ENCODE results near the gene SLC22A25. TPM values are rescaled to one million over a fixed set of nuclear protein-coding genes. Genes with fewer than 3 reads are reported as not detected.

SLC22A25 gene
- total RNA-seq, 1 experiment from 2014 or later: not detected

DNA sequence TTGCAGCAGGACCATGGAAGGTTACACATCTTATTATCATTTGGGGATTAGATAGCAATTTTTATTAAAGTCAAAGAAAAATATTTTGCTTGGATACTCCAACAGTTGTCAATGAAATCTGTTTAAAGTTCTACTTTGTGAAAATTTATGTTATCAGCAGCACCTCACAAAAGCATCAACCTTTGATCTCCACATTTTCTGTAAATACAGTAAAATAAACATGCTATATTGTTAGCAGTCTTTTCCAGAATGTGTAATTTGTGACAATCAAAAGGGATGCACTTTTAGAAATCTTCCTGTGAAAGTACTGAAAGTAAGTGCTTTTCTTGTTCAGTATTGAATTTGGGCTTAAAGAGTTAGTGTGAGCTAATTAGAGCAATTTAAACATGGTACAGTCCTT, 4.1 kb downstream of the SLC22A25 start:
- Histone ChIP-seq H3T11ph (ENCODE audit: low read length) (no peak overlapping the region), H3K23ac (ENCODE audit: insufficient read length, low read depth, low read length) (no peak overlapping the region), H3K56ac (ENCODE audit: insufficient read length, low read depth, low read length) (no peak overlapping the region), H3K9ac (ENCODE audit: extremely low read depth, insufficient read length, low read length) (no peak overlapping the region), H3K27me3 (ENCODE audit: insufficient read depth, low read length) (no peaks in the 10 kb centered on the region), H4K20me1 (ENCODE audit: control insufficient read depth, insufficient read depth, insufficient read length) (no peaks in the 10 kb centered on the region), H3K4ac (ENCODE audit: low read depth, low read length) (no peak overlapping the region), H2BK15ac (ENCODE audit: low read depth, low read length) (no peak overlapping the region), H2BK5ac (ENCODE audit: insufficient read length, low read length) (no peak overlapping the region), H3K4me1 (ENCODE audit: insufficient read depth, low read length) (no peaks in the 10 kb centered on the region), H3K14ac (ENCODE audit: insufficient read depth, low read length) (no peak overlapping the region), H3K23me2 (ENCODE audit: insufficient read length, low read depth, low read length, poor library complexity, severe bottlenecking) (no peaks in the 10 kb centered on the region), H2BK12ac (ENCODE audit: insufficient read length, low read depth, low read length) (no peak overlapping the region), H2BK120ac (ENCODE audit: low read depth, low read length, poor library complexity, severe bottlenecking) (no peak overlapping the region), H2AK5ac (ENCODE audit: insufficient read length, low read length) (no peak overlapping the region), H3K79me1 (ENCODE audit: insufficient read depth, low read depth, low read length, poor library complexity, severe bottlenecking) (no peaks in the 10 kb centered on the region), H3K79me2 (ENCODE audit: insufficient read depth, low read length) (no peaks in the 10 kb centered on the region), H4K91ac (ENCODE audit: insufficient read length, low read depth, low read length) (no peak overlapping the region), H2AFZ (ENCODE audit: low read length) (no peak overlapping the region), H3K4me2 (ENCODE audit: insufficient read depth, insufficient read length, low read length) (no peak overlapping the region), H4K8ac (replicated peaks; ENCODE audit: insufficient read length, low read depth, low read length) (no peak overlapping the region), H4K5ac (ENCODE audit: insufficient read length, low read depth, low read length) (no peak overlapping the region), H3K9me3 (ENCODE audit: control insufficient read depth, low read depth, low read length) (peaks cover 16% of the 10 kb centered on the region), H3K27ac (ENCODE audit: insufficient read length, low read depth, low read length) (no peak overlapping the region), H2BK20ac (ENCODE audit: low read depth, low read length, poor library complexity, severe bottlenecking) (no peak overlapping the region), H3K18ac (ENCODE audit: insufficient read length, low read depth, low read length) (no peak overlapping the region)
- Mint-ChIP-seq H3K9me3 (peaks cover 32 to 39% of the 10 kb centered on the region in 2 experiments), H3K36me3 (ENCODE audit: insufficient read depth in 1 of 3, low read depth in 3 of 3) (peaks cover 2 to 24% (median 6%) of the 10 kb centered on the region in 3 experiments), H3K27ac (no peak overlapping the region; a peak in 1 of 7 replicates), H3K27me3 (ENCODE audit: low read depth) (peaks cover 3% of the 10 kb centered on the region), H3K4me1 (no peaks in the 10 kb centered on the region), H3K4me3 (no peak overlapping the region)
- DNase-seq: no peak
- TF ChIP-seq, protein P1, sequence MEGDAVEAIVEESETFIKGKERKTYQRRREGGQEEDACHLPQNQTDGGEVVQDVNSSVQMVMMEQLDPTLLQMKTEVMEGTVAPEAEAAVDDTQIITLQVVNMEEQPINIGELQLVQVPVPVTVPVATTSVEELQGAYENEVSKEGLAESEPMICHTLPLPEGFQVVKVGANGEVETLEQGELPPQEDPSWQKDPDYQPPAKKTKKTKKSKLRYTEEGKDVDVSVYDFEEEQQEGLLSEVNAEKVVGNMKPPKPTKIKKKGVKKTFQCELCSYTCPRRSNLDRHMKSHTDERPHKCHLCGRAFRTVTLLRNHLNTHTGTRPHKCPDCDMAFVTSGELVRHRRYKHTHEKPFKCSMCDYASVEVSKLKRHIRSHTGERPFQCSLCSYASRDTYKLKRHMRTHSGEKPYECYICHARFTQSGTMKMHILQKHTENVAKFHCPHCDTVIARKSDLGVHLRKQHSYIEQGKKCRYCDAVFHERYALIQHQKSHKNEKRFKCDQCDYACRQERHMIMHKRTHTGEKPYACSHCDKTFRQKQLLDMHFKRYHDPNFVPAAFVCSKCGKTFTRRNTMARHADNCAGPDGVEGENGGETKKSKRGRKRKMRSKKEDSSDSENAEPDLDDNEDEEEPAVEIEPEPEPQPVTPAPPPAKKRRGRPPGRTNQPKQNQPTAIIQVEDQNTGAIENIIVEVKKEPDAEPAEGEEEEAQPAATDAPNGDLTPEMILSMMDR (conservative IDR thresholded peaks at IDR 0.05): no peak

All from H9 (cell line).